ENCODE data around the gene IGSF21. TPM values are rescaled to one million over a fixed set of nuclear protein-coding genes. Genes with fewer than 3 reads are reported as not detected.
"Not testable (repeated sequence)": the region's sequence is repeated elsewhere in the genome, so short reads cannot be mapped to it uniquely, and the experiment has no call there.

The IGSF21 gene
- total and polyA plus RNA-seq, 7 experiments from 2014 or later, result not detected

- peaks cover 0 to 6% (median 0%) of the 10 kb centered on the region in 5 donors for H3K36me3 Mint-ChIP-seq
- POLR2A ChIA-PET, result no interaction called here
- intact Hi-C loops (cut with micrococcal nuclease), result no loop called here
- H3K9me3 ChIP-seq (ENCODE audit: control insufficient read depth in 2 of 3, low read length in 3 of 3), result no peaks in the 10 kb centered on the region
- H3K36me3 ChIP-seq (ENCODE audit: control insufficient read depth in 2 of 3, insufficient read depth in 3 of 3, low read length in 3 of 3), result no peaks in the 10 kb centered on the region
- H3K27ac Mint-ChIP-seq, result no peak overlapping the region
- ATAC-seq, result no peak
- no peak overlapping the region for H3K27ac ChIP-seq (ENCODE audit: low read depth, low read length)
- no peak overlapping the region for H3K4me3 ChIP-seq (ENCODE audit: low read length)
- H3K4me3 Mint-ChIP-seq, result no peak overlapping the region
- peaks cover 2 to 65% (median 51%) of the 10 kb centered on the region in 5 donors for H3K27me3 Mint-ChIP-seq
- no peak for DNase-seq
- peaks cover 0 to 2% (median 0%) of the 10 kb centered on the region in 11 donors for H3K9me3 Mint-ChIP-seq
- peaks cover 3% of the 10 kb centered on the region in 2 donors for H3K27me3 ChIP-seq (ENCODE audit: control insufficient read depth in 2 of 2, insufficient read depth in 2 of 2, low read length in 2 of 2)
- H3K4me1 Mint-ChIP-seq, result peaks cover 0 to 2% (median 0%) of the 10 kb centered on the region in 7 donors
- CTCF ChIA-PET, result no interaction called here
- no peaks in the 10 kb centered on the region for H3K4me1 ChIP-seq (ENCODE audit: control insufficient read depth in 2 of 2, insufficient read depth in 2 of 2, low read length in 2 of 2)
Observed at GRCh38 chr1:18357622-18358230, 250.1 kb downstream of the IGSF21 start.

GRCh38 chr1:18358600-18358999 is 251.0 kb downstream of the IGSF21 start:
- ChIA-PET POLR2A (no interaction called here), CTCF (no interaction called here)
- ATAC-seq, result no peak
- H3K36me3 Mint-ChIP-seq, result peaks cover 0 to 1% (median 0%) of the 10 kb centered on the region in 5 donors
- H3K9me3 Mint-ChIP-seq, result peaks cover 0 to 2% (median 0%) of the 10 kb centered on the region in 11 donors
- H3K4me3 ChIP-seq (ENCODE audit: low read length), result no peak overlapping the region
- no peak overlapping the region for H3K27ac ChIP-seq (ENCODE audit: low read depth, low read length)
- H3K27ac Mint-ChIP-seq, result no peak overlapping the region
- H3K36me3 ChIP-seq (ENCODE audit: control insufficient read depth in 2 of 3, insufficient read depth in 3 of 3, low read length in 3 of 3), result no peaks in the 10 kb centered on the region
- DNase-seq, result no peak
- H3K4me1 ChIP-seq (ENCODE audit: control insufficient read depth in 2 of 2, insufficient read depth in 2 of 2, low read length in 2 of 2), result no peaks in the 10 kb centered on the region
- intact Hi-C loops (cut with micrococcal nuclease), result no loop called here
- no peak overlapping the region for H3K4me3 Mint-ChIP-seq
- H3K27me3 ChIP-seq (ENCODE audit: control insufficient read depth in 2 of 2, insufficient read depth in 2 of 2, low read length in 2 of 2), result peaks cover 0 to 3% of the 10 kb centered on the region in 2 donors
- H3K9me3 ChIP-seq (ENCODE audit: control insufficient read depth in 2 of 3, low read length in 3 of 3), result no peaks in the 10 kb centered on the region
- peaks cover 2 to 65% (median 47%) of the 10 kb centered on the region in 5 donors for H3K27me3 Mint-ChIP-seq
- peaks cover 0 to 2% (median 0%) of the 10 kb centered on the region in 7 donors for H3K4me1 Mint-ChIP-seq

DNA sequence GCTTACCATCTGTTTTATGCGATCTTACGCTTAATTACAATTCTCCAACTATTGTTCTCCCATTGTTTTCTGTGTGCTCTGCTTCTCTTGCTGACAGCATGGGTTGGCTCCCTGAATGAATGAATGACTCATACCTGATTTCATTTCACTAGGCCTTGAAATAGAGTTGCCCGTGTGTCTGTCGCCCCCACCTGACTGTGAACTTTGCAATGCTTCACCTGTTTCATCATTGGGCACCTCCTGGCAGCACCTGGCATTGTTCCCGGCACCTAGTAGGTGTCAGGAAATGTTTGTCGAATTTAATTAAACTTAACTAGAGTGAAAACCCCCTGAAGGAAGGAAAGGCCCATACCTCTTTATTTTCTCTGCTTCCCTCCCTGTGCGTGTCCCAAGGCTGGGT is 252.7 kb downstream of the IGSF21 start:
- Histone ChIP-seq H3K36me3 (ENCODE audit: control insufficient read depth in 2 of 3, insufficient read depth in 3 of 3, low read length in 3 of 3) (no peaks in the 10 kb centered on the region), H3K27me3 (ENCODE audit: control insufficient read depth in 2 of 2, insufficient read depth in 2 of 2, low read length in 2 of 2) (peaks cover 0 to 3% of the 10 kb centered on the region in 2 donors), H3K4me3 (ENCODE audit: low read length) (no peak overlapping the region), H3K27ac (ENCODE audit: low read depth, low read length) (no peak overlapping the region), H3K9me3 (ENCODE audit: control insufficient read depth in 2 of 3, low read length in 3 of 3) (no peaks in the 10 kb centered on the region), H3K4me1 (ENCODE audit: control insufficient read depth in 2 of 2, insufficient read depth in 2 of 2, low read length in 2 of 2) (no peaks in the 10 kb centered on the region)
- Mint-ChIP-seq H3K36me3 (no peaks in the 10 kb centered on the region), H3K4me1 (peaks cover 0 to 2% (median 0%) of the 10 kb centered on the region in 7 donors), H3K27ac (no peak overlapping the region), H3K4me3 (no peak overlapping the region), H3K9me3 (peaks cover 0 to 2% (median 0%) of the 10 kb centered on the region in 11 donors), H3K27me3 (peaks cover 2 to 72% (median 40%) of the 10 kb centered on the region in 5 donors)
- DNase-seq, result no peak
- ATAC-seq, result no peak
- POLR2A ChIA-PET, result no interaction called here
- CTCF ChIA-PET, result no interaction called here
- intact Hi-C loops (cut with micrococcal nuclease), result no loop called here

GRCh38 chr1:18362150-18362549 is 254.6 kb downstream of the IGSF21 start:
- Mint-ChIP-seq H3K27ac (no peak overlapping the region), H3K4me3 (no peak overlapping the region), H3K27me3 (peaks cover 0 to 72% (median 36%) of the 10 kb centered on the region in 5 donors), H3K36me3 (no peaks in the 10 kb centered on the region), H3K9me3 (peaks cover 0 to 3% (median 0%) of the 10 kb centered on the region in 11 donors), H3K4me1 (no peaks in the 10 kb centered on the region)
- ChIA-PET POLR2A (no interaction called here), CTCF (no interaction called here)
- intact Hi-C loops (cut with micrococcal nuclease), result no loop called here
- Histone ChIP-seq H3K27ac (ENCODE audit: low read depth, low read length) (no peak overlapping the region), H3K9me3 (ENCODE audit: control insufficient read depth in 2 of 3, low read length in 3 of 3) (no peaks in the 10 kb centered on the region), H3K36me3 (ENCODE audit: control insufficient read depth in 2 of 3, insufficient read depth in 3 of 3, low read length in 3 of 3) (no peaks in the 10 kb centered on the region), H3K4me1 (ENCODE audit: control insufficient read depth in 2 of 2, insufficient read depth in 2 of 2, low read length in 2 of 2) (no peaks in the 10 kb centered on the region), H3K4me3 (ENCODE audit: low read length) (no peak overlapping the region), H3K27me3 (ENCODE audit: control insufficient read depth in 2 of 2, insufficient read depth in 2 of 2, low read length in 2 of 2) (no peaks in the 10 kb centered on the region)
- ATAC-seq (no peak), DNase-seq (no peak)

DNA sequence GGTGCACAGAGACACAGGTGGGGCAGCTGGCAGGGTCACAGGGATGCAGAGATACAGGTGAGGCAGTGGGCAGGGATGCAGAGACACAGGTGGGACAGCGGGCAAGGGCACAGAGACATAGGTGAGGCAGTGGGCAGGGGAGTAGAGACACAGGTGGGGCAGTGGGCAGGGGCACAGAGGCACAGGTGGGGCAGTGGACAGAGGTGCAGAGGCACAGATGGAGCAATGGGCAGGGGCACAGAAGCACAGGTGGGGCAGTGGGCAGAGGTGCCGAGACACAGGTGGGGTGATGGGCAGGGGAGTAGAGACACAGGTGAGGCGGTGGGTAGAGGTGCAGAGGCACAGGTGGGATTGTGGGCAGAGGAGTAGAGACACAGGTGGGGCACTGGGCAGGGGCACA is 255.8 kb downstream of the IGSF21 start:
- Histone ChIP-seq H3K36me3 (ENCODE audit: control insufficient read depth in 2 of 3, insufficient read depth in 3 of 3, low read length in 3 of 3) (no peaks in the 10 kb centered on the region), H3K4me3 (ENCODE audit: low read length) (no peak overlapping the region), H3K4me1 (ENCODE audit: control insufficient read depth in 2 of 2, insufficient read depth in 2 of 2, low read length in 2 of 2) (no peaks in the 10 kb centered on the region), H3K27me3 (ENCODE audit: control insufficient read depth in 2 of 2, insufficient read depth in 2 of 2, low read length in 2 of 2) (no peaks in the 10 kb centered on the region), H3K27ac (ENCODE audit: low read depth, low read length) (no peak overlapping the region), H3K9me3 (ENCODE audit: control insufficient read depth in 2 of 3, low read length in 3 of 3) (no peaks in the 10 kb centered on the region)
- ChIA-PET CTCF (no interaction called here), POLR2A (no interaction called here)
- intact Hi-C loops (cut with micrococcal nuclease), result no loop called here
- peaks cover 0 to 3% (median 0%) of the 10 kb centered on the region in 11 donors for H3K9me3 Mint-ChIP-seq
- no peak overlapping the region for H3K4me3 Mint-ChIP-seq
- no peaks in the 10 kb centered on the region for H3K4me1 Mint-ChIP-seq
- H3K27me3 Mint-ChIP-seq, result peaks cover 0 to 59% (median 29%) of the 10 kb centered on the region in 5 donors
- no peaks in the 10 kb centered on the region for H3K36me3 Mint-ChIP-seq
- H3K27ac Mint-ChIP-seq, result no peak overlapping the region
- DNase-seq (no peak), ATAC-seq (no peak)

DNA sequence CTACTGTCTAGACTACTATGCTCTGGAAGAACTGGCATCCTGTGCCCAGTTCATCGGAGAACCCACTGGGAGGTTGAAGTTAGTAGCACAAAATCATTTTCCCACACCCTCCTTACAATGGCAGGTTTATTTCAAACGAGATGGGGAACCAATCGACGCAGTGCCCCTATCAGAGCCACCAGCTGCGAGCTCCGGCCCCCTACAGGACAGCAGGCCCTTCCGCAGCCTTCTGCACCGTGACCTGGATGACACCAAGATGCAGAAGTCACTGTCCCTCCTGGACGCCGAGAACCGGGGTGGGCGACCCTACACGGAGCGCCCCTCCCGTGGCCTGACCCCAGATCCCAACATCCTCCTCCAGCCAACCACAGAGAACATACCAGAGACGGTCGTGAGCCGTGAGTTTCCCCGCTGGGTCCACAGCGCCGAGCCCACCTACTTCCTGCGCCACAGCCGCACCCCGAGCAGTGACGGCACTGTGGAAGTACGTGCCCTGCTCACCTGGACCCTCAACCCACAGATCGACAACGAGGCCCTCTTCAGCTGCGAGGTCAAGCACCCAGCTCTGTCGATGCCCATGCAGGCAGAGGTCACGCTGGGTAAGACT is 257.6 kb downstream of the IGSF21 start:
- Mint-ChIP-seq H3K4me1 (no peaks in the 10 kb centered on the region), H3K27ac (no peak overlapping the region), H3K4me3 (no peak overlapping the region), H3K36me3 (no peaks in the 10 kb centered on the region), H3K9me3 (peaks cover 0 to 5% (median 0%) of the 10 kb centered on the region in 11 donors), H3K27me3 (peaks cover 0 to 55% (median 35%) of the 10 kb centered on the region in 5 donors)
- Histone ChIP-seq H3K9me3 (ENCODE audit: control insufficient read depth in 2 of 3, low read length in 3 of 3) (no peaks in the 10 kb centered on the region), H3K27me3 (ENCODE audit: control insufficient read depth in 2 of 2, insufficient read depth in 2 of 2, low read length in 2 of 2) (no peaks in the 10 kb centered on the region), H3K4me1 (ENCODE audit: control insufficient read depth in 2 of 2, insufficient read depth in 2 of 2, low read length in 2 of 2) (no peaks in the 10 kb centered on the region), H3K4me3 (ENCODE audit: low read length) (no peak overlapping the region), H3K27ac (ENCODE audit: low read depth, low read length) (no peak overlapping the region), H3K36me3 (ENCODE audit: control insufficient read depth in 2 of 3, insufficient read depth in 3 of 3, low read length in 3 of 3) (no peaks in the 10 kb centered on the region)
- ChIA-PET CTCF (no interaction called here), POLR2A (no interaction called here)
- ATAC-seq, result no peak
- intact Hi-C loops (cut with micrococcal nuclease), result no loop called here
- DNase-seq, result no peak

GRCh38 chr1:18372505-18372904 is 264.9 kb downstream of the IGSF21 start:
- H3K27ac ChIP-seq (ENCODE audit: low read depth, low read length); H3K4me1 ChIP-seq (ENCODE audit: control insufficient read depth in 2 of 2, insufficient read depth in 2 of 2, low read length in 2 of 2); H3K27ac Mint-ChIP-seq; H3K4me3 ChIP-seq (ENCODE audit: low read length); H3K9me3 Mint-ChIP-seq; POLR2A ChIA-PET; DNase-seq; ATAC-seq; H3K9me3 ChIP-seq (ENCODE audit: control insufficient read depth in 2 of 3, low read length in 3 of 3); H3K27me3 ChIP-seq (ENCODE audit: control insufficient read depth in 2 of 2, insufficient read depth in 2 of 2, low read length in 2 of 2); CTCF ChIA-PET; H3K36me3 ChIP-seq (ENCODE audit: control insufficient read depth in 2 of 3, insufficient read depth in 3 of 3, low read length in 3 of 3); H3K4me3 Mint-ChIP-seq; intact Hi-C loops (cut with micrococcal nuclease); H3K4me1 Mint-ChIP-seq; H3K36me3 Mint-ChIP-seq: not testable (repeated sequence)
- H3K27me3 Mint-ChIP-seq, result peaks cover 0 to 32% (median 29%) of the 10 kb centered on the region in 5 donors
